NCI-H2196 treated with DMSO at 0.1 percent for 48 hours (cell line): ENCODE results near the gene OSBPL8.

Source experiments
- DNase-seq: peaks from one replicate; lab custom pipeline; 2025; ENCODE audit not compliant: unreplicated experiment; lab: John Stamatoyannopoulos, UW

Gene OSBPL8

DNA sequence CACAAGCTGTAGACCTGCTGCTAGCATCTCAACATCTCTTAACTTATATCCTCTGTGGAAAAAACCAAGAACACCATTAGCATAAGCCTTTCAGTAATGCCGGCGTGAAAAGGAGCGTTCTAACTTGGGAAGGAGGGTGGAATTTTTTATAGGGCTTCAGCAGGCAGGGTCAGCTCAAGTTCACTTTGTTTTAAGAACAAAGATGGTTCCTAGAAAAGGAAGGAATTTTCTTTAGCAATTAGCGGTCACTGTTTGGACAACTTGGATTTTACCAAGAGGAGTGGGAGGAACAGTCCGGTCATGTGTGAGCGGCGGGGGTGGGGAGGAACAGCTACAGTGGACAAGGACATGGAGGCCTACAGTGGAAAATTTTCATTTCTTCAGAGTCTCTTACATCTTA is 247.3 kb downstream of the OSBPL8 start:
- no peak for DNase-seq

DNA sequence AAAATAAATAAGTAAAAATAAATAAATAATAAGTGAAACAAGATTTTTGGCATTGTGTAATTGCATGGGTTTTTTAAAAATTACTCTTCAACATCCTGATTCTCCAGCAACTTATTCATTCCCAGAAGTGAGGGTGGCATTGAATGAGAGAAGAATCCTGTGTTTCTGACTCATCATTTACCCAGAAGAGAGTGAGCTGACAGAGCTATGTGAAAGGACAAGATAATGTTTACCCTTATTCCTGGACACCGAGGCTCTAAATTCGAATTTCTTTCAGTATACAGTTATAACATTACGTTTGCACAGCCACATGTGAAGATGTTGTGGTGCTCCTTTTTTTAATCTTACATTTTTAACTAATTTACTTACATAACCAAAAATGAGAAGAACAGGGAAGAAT is 247.8 kb downstream of the OSBPL8 start:
- DNase-seq, result no peak

DNA sequence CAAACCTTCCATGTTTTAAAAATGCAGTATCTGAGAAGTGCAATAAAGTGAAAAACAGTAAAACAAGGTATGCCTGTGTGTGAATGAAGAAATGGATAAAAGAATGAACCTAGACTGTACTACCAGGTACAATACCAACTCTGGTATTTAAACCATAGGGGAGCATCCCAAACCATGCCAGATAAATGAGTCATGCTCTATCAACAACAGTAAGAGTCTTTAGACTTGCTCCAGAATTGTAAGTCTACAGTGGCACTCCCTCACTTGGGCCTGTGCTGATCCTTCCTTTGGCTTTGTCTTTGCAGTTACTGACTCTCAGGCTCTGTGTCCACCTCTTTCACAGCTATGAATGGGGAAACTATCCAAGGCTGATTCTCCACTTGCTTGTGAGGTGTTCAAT is 249.5 kb downstream of the OSBPL8 start:
- no peak for DNase-seq

DNA sequence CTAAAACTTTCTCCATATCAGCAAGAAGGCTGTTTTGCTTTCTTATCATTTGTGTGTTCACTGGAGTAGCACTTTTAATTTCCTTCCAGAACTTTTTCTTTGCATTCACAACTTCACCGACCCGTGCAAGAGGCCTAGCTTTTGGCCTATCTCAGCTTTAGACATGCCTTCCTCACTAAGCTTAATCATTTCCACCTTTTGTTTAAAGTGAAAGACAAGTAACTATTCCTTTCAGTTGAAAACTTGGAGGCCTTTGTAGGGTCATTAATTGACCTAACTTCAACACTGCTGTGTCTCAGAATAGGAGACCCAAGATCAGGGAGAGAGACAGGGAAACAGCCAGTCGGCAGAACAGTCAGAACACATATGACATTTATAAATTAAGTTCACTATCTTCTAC is 250.7 kb downstream of the OSBPL8 start:
- no peak for DNase-seq

DNA sequence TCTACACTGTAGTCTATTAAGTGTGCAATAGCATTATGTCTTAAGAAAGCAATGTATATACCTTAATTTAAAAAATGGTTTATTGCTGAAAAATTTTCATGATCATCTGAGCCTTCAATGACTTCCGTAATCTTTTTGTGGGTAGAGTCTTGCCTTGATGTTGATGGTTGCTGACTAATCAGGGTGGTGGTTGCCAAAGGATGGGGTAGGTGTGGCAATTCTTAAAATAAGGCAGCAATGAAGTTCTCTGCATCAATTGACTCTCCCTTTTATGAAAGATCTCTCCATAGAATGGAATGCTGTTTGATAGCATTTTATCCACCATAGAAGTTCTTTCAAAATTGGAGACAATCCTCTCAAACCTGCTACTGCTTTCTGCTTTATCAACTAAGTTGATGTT is 252.5 kb downstream of the OSBPL8 start:
- DNase-seq, result no peak

DNA sequence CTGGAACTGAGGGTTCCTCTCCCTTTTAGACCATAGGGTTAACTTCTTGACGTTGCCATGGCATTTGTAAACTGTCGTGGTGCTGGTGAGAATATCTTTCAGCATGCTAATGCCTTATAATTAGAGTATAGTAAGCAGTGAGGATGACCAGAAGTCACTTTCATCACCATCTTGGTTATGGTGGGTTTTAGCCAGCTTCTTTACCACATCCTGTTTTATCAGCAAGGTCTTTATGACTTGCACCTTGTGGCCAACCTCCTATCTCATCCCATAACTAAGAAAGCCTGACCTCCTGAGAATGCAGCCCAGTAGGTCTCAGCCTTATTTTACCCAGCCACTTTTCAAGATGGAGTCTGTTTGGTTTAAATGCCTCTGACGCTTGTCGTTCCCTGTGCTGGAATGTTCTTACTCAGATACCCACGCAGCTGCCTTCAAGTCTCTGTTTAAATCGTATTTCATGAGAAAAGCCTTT is 255.5 kb downstream of the OSBPL8 start:
- no peak for DNase-seq

DNA sequence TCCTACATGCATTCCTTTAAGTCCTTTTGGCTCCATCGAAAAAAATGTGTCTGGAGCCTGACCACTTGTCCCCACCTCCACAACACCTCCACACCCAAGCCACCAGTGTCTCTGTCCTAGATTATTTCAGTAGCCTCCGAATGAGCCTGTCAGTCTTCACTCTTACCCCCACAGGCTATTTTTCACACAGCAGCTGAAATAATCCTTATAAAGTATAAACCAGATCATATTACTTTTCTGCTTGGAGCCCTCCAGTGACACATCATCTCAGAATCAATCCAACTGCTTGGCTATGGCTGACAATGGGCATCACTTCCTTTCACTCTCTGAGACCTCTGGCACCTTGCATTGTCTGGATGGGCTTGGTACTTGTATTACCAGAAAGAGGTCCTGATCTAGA is 256.2 kb downstream of the OSBPL8 start:
- no peak for DNase-seq
